SK-N-SH (cell line): Measurements from ENCODE around the gene NOCT. TPM values are rescaled to one million over a fixed set of nuclear protein-coding genes. Genes with fewer than 3 reads are reported as not detected.

Experiments used
- CTCF ChIA-PET: fragments of 300-600, 350-600 bp; formaldehyde crosslinking; extraction: SDS; loops from one replicate; lab custom pipeline; 2021; lab: Yijun Ruan, JAX
- POLR2A ChIA-PET: fragments of 350-600 bp; sonication (Branson Sonifier 250); formaldehyde crosslinking; extraction: SDS; loops from one replicate; lab custom pipeline; 2020; ENCODE audit warnings: antibody characterized with exemption, inconsistent platforms; lab: Yijun Ruan, JAX
- DNase-seq: peaks from one replicate; pipeline ENCODE4 v3.0.0; 2012
- H2AFZ ChIP-seq: fragments of 200-600 bp; sonication (generic); 2 replicates; pipeline ENCODE4 v1.8.1; 2016; ENCODE audit warnings: antibody characterized with exemption, mild to moderate bottlenecking, low read depth
- H3F3A ChIP-seq: fragments of 200-600 bp; sonication (generic); replicated peaks from 2 replicates; pipeline ENCODE3; 2016; ENCODE audit warnings: antibody characterized with exemption, mild to moderate bottlenecking; ENCODE audit not compliant: insufficient read depth
- H3K27ac ChIP-seq, 2 experiments: fragments of 200-500 bp in 1 of 2; fragments of 200-600 bp in 1 of 2; sonication (Bioruptor generic) in 1 of 2; sonication (generic), shearing (Covaris generic) in 1 of 2; 2 replicates each; pipeline versions ENCODE4 v1.5.1 to v1.6.1; 2014 to 2016; ENCODE audit warnings: low read depth in 2 of 2, inconsistent platforms in 1 of 2, low read length in 1 of 2, mild to moderate bottlenecking in 1 of 2, mixed read lengths in 1 of 2
- H3K27me3 ChIP-seq: fragments of 200-600 bp; sonication (generic), shearing (Covaris generic); 2 replicates; pipeline ENCODE4 v1.6.1; 2016; ENCODE audit warnings: mixed run types; ENCODE audit not compliant: insufficient read depth
- H3K36me3 ChIP-seq, 2 experiments: fragments of 200-500 bp in 1 of 2; fragments of 200-600 bp in 1 of 2; sonication (Bioruptor generic) in 1 of 2; sonication (generic) in 1 of 2; replicated peaks in 1 of 2; 2 replicates each; pipeline versions ENCODE3 to v1.5.1; 2014 to 2016; ENCODE audit warnings: low read length in 1 of 2, mild to moderate bottlenecking in 1 of 2; ENCODE audit not compliant: insufficient read depth in 2 of 2, control insufficient read depth in 1 of 2
- H3K4me1 ChIP-seq, 2 experiments: fragments of 200-500 bp in 1 of 2; fragments of 200-600 bp in 1 of 2; sonication (Bioruptor generic) in 1 of 2; sonication (generic), shearing (Covaris generic) in 1 of 2; 2 replicates each; pipeline versions ENCODE4 v1.5.1 to v1.6.1; 2014 to 2016; ENCODE audit warnings: low read depth in 1 of 2, low read length in 1 of 2, mixed run types in 1 of 2; ENCODE audit not compliant: insufficient read depth in 2 of 2, control insufficient read depth in 1 of 2
- H3K4me2 ChIP-seq: fragments of 200-600 bp; sonication (generic), shearing (Covaris generic); 2 replicates; pipeline ENCODE4 v1.6.1; 2017; ENCODE audit warnings: mixed run types
- H3K4me3 ChIP-seq, 2 experiments: fragments of 200-500 bp in 1 of 2; fragments of 200-600 bp in 1 of 2; sonication (Bioruptor generic) in 1 of 2; sonication (generic), shearing (Covaris generic) in 1 of 2; 2 replicates each; pipeline versions ENCODE4 v1.5.1 to v1.8.1; 2014 to 2016; ENCODE audit warnings: low read depth in 2 of 2, inconsistent platforms in 1 of 2, low read length in 1 of 2, mild to moderate bottlenecking in 1 of 2, mixed read lengths in 1 of 2, moderate library complexity in 1 of 2
- H3K79me2 ChIP-seq: fragments of 200-600 bp; sonication (generic); 2 replicates; pipeline ENCODE4 v1.8.1; 2017; ENCODE audit warnings: mild to moderate bottlenecking; ENCODE audit not compliant: insufficient read depth
- H3K9ac ChIP-seq: fragments of 200-600 bp; sonication (generic); 2 replicates; pipeline ENCODE4 v1.6.1; 2017; ENCODE audit warnings: mixed run types
- H3K9me2 ChIP-seq: fragments of 200-600 bp; sonication (generic); 2 replicates; pipeline ENCODE4 v1.6.1; 2017; ENCODE audit warnings: mixed run types
- H3K9me3 ChIP-seq: fragments of 200-600 bp; sonication (generic); 2 replicates; pipeline ENCODE4 v1.6.1; 2017; ENCODE audit warnings: mixed run types, mild to moderate bottlenecking, moderate library complexity
- H4K20me1 ChIP-seq: fragments of 200-600 bp; sonication (generic); 2 replicates; pipeline ENCODE4 v1.6.1; 2017; ENCODE audit warnings: mild to moderate bottlenecking, mixed run types; ENCODE audit not compliant: insufficient read depth
- CHD2 ChIP-seq: fragments of 150-350 bp; IDR thresholded peaks from 2 replicates; pipeline ENCODE4 v1.6.1; 2018; ENCODE audit warnings: low read length; ENCODE audit not compliant: partially characterized antibody
- ELF1 ChIP-seq: IDR thresholded peaks from 2 replicates; pipeline ENCODE4 v1.4.0; 2012
- EP300 ChIP-seq, 2 experiments: IDR thresholded peaks; 2 replicates each; pipeline versions ENCODE4 v1.4.0 to v1.6.1; 2012; ENCODE audit warnings: borderline replicate concordance in 1 of 2, low read depth in 1 of 2, low read length in 1 of 2
- EZH2phosphoT487 ChIP-seq: fragments of 200-600 bp; sonication (generic); IDR thresholded peaks from 2 replicates; pipeline ENCODE4 v1.6.1; 2017; ENCODE audit warnings: low read depth, mixed run types, mild to moderate bottlenecking, antibody characterized with exemption, moderate library complexity, borderline replicate concordance
- FOSL2 ChIP-seq: IDR thresholded peaks from 2 replicates; pipeline ENCODE4 v1.4.0; 2012; ENCODE audit warnings: low read depth, mild to moderate bottlenecking, moderate library complexity, borderline replicate concordance
- FOXJ3 ChIP-seq: sonication (generic); formaldehyde crosslinking; IDR thresholded peaks from 2 replicates; pipeline ENCODE4 v1.5.1; 2020; ENCODE audit warnings: mild to moderate bottlenecking, missing genetic modification reagents
- GABPA ChIP-seq: IDR thresholded peaks from 2 replicates; pipeline ENCODE4 v1.4.0; 2012; ENCODE audit warnings: low read depth, mild to moderate bottlenecking
- GATA2 ChIP-seq: sonication (generic); formaldehyde crosslinking; IDR thresholded peaks from 2 replicates; pipeline ENCODE4 v1.5.0; 2020; ENCODE audit warnings: mild to moderate bottlenecking, missing genetic modification reagents
- JUND ChIP-seq: IDR thresholded peaks from 2 replicates; pipeline ENCODE4 v1.4.0; 2012
- MEF2A ChIP-seq: IDR thresholded peaks from 2 replicates; pipeline ENCODE4 v1.4.0; 2012; ENCODE audit warnings: low read depth, borderline replicate concordance
- NRF1 ChIP-seq: IDR thresholded peaks from 2 replicates; pipeline ENCODE4 v1.6.1; 2012; ENCODE audit warnings: low read depth, mild to moderate bottlenecking, low read length
- POLR2AphosphoS5 ChIP-seq: IDR thresholded peaks from 2 replicates; pipeline ENCODE4 v1.6.1; 2012; ENCODE audit warnings: low read depth, low read length
- RXRA ChIP-seq: IDR thresholded peaks from 2 replicates; pipeline ENCODE4 v1.4.0; 2012; ENCODE audit warnings: low read depth, mild to moderate bottlenecking, borderline replicate concordance
- TAF1 ChIP-seq: IDR thresholded peaks from 2 replicates; pipeline ENCODE4 v1.6.1; 2012; ENCODE audit warnings: low read depth, mild to moderate bottlenecking, low read length, moderate library complexity, borderline replicate concordance
- ZBTB33 ChIP-seq: IDR thresholded peaks from 2 replicates; pipeline ENCODE4 v1.4.0; 2012; ENCODE audit warnings: low read depth, borderline replicate concordance
- WGBS: methylation state at CpG from one replicate; pipeline ENCODE4 v1.1.6; 2017; ENCODE audit warnings: low lambda C conversion rate; 5-methylcytosine and 5-hydroxymethylcytosine counted together
- polyA plus RNA-seq, 3 experiments: library from polyadenylated mRNA; depleted of rRNA; stranded (reverse); fragments of >200 nt; gene quantifications; 2 replicates each; pipeline ENCODE4 v1.2.3, GENCODE V29; 2012
- TF ChIP-seq, protein P1 (sequence below): fragments of 200-600 bp; sonication (generic); IDR thresholded peaks from 2 replicates; pipeline ENCODE4 v1.6.1; 2017; ENCODE audit warnings: antibody characterized with exemption, mild to moderate bottlenecking, moderate library complexity
- TF ChIP-seq, protein P2 (sequence below): IDR thresholded peaks from 2 replicates; pipeline ENCODE4 v1.6.1; 2012; ENCODE audit warnings: mild to moderate bottlenecking, low read depth, low read length, moderate library complexity
- TF ChIP-seq, protein P3 (sequence below): fragments of 150-350 bp; IDR thresholded peaks from 2 replicates; pipeline ENCODE4 v1.6.1; 2017; ENCODE audit warnings: antibody characterized with exemption, low read length, low read depth, borderline replicate concordance

The NOCT gene
- polyA plus RNA-seq, 1 of the 3 experiments (the other 2 are of a cell fraction): 3.8 TPM

GRCh38 chr4:139044291-139044690 is 28.7 kb downstream of the NOCT start:
- Histone ChIP-seq H3K9me2 (no peaks in the 10 kb centered on the region), H3K27me3 (no peaks in the 10 kb centered on the region), H3K27ac (no peak overlapping the region), H2AFZ (no peak overlapping the region), H3K4me1 (no peaks in the 10 kb centered on the region; a peak in 1 of 4 replicates), H3K36me3 (peaks cover 35 to 60% of the 10 kb centered on the region in 2 experiments), H3K4me2 (no peak overlapping the region), H3K4me3 (no peak overlapping the region), H3K79me2 (peaks cover 94% of the 10 kb centered on the region), H3F3A (peaks cover 28% of the 10 kb centered on the region), H3K9ac (no peak overlapping the region), H3K9me3 (no peaks in the 10 kb centered on the region), H4K20me1 (peaks cover 31% of the 10 kb centered on the region; the same call in 1 of the 2 replicates)
- TF ChIP-seq GABPA: no peak
- DNase-seq: no peak
- POLR2A ChIA-PET: interaction anchor here (0.6 to 1.6 kb wide), 2 partner anchors 17 to 376 kb away, joined by 3 to 4 read pairs; no protein-coding TSS in a partner anchor
- CTCF ChIA-PET: interaction anchor here (6.8 kb wide), 1 partner anchor 14 kb away, joined by 52 read pairs; no protein-coding TSS in a partner anchor
- WGBS: 89% methylated on average over 2 of the region's 2 CpGs

DNA sequence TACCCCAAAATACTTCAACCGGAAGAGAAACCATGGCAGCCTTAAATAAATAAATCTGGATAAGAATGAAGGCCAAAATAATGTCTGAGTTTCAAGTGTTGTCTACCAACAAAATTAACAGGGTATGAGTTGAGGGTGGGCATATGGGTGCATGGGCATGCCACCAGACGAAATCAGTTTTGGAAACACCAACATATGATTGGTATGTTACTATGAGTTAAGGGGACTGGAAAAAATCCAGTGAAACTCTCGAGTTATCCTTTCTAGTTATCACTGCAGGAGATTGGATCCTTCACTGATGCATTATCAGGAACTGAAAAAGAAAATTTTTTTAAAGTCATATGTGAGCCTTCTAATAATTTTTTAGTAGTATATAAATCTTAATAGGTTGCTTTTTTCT is 32.4 kb downstream of the NOCT start:
- Histone ChIP-seq H3K9me2 (no peaks in the 10 kb centered on the region), H3K27me3 (no peaks in the 10 kb centered on the region), H3K9me3 (no peaks in the 10 kb centered on the region), H3F3A (peaks cover 24% of the 10 kb centered on the region), H3K4me2 (no peak overlapping the region), H3K79me2 (peaks cover 82% of the 10 kb centered on the region), H3K9ac (no peak overlapping the region), H3K27ac (no peak overlapping the region), H3K4me1 (no peaks in the 10 kb centered on the region), H4K20me1 (peaks cover 23% of the 10 kb centered on the region), H2AFZ (no peak overlapping the region), H3K4me3 (no peak overlapping the region), H3K36me3 (peaks cover 50 to 66% of the 10 kb centered on the region in 2 experiments)
- DNase-seq: no peak
- ChIA-PET POLR2A (no interaction called here), CTCF (interaction anchor here (1.4 kb wide), 1 partner anchor 18 kb away, joined by 6 read pairs; no protein-coding TSS in a partner anchor)
- 93% methylated on average over 3 of the region's 3 CpGs for WGBS
- TF ChIP-seq FOSL2 (no peak), ZBTB33 (no peak), FOXJ3 (CRISPR knock-in tag) (no peak), CHD2 (no peak), TAF1 (no peak), POLR2AphosphoS5 (no peak), RXRA (no peak), ELF1 (no peak), EP300 (IDR thresholded peaks at IDR 0.05; ENCODE audit: borderline replicate concordance in 1 of 2, low read depth in 1 of 2, low read length in 1 of 2) (no peak), GABPA (no peak), NRF1 (no peak), EZH2phosphoT487 (no peak), GATA2 (CRISPR knock-in tag) (no peak), MEF2A (no peak), JUND (no peak)
- TF ChIP-seq, protein P1, sequence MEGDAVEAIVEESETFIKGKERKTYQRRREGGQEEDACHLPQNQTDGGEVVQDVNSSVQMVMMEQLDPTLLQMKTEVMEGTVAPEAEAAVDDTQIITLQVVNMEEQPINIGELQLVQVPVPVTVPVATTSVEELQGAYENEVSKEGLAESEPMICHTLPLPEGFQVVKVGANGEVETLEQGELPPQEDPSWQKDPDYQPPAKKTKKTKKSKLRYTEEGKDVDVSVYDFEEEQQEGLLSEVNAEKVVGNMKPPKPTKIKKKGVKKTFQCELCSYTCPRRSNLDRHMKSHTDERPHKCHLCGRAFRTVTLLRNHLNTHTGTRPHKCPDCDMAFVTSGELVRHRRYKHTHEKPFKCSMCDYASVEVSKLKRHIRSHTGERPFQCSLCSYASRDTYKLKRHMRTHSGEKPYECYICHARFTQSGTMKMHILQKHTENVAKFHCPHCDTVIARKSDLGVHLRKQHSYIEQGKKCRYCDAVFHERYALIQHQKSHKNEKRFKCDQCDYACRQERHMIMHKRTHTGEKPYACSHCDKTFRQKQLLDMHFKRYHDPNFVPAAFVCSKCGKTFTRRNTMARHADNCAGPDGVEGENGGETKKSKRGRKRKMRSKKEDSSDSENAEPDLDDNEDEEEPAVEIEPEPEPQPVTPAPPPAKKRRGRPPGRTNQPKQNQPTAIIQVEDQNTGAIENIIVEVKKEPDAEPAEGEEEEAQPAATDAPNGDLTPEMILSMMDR: no peak
- TF ChIP-seq, protein P2, sequence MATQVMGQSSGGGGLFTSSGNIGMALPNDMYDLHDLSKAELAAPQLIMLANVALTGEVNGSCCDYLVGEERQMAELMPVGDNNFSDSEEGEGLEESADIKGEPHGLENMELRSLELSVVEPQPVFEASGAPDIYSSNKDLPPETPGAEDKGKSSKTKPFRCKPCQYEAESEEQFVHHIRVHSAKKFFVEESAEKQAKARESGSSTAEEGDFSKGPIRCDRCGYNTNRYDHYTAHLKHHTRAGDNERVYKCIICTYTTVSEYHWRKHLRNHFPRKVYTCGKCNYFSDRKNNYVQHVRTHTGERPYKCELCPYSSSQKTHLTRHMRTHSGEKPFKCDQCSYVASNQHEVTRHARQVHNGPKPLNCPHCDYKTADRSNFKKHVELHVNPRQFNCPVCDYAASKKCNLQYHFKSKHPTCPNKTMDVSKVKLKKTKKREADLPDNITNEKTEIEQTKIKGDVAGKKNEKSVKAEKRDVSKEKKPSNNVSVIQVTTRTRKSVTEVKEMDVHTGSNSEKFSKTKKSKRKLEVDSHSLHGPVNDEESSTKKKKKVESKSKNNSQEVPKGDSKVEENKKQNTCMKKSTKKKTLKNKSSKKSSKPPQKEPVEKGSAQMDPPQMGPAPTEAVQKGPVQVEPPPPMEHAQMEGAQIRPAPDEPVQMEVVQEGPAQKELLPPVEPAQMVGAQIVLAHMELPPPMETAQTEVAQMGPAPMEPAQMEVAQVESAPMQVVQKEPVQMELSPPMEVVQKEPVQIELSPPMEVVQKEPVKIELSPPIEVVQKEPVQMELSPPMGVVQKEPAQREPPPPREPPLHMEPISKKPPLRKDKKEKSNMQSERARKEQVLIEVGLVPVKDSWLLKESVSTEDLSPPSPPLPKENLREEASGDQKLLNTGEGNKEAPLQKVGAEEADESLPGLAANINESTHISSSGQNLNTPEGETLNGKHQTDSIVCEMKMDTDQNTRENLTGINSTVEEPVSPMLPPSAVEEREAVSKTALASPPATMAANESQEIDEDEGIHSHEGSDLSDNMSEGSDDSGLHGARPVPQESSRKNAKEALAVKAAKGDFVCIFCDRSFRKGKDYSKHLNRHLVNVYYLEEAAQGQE: no peak
- TF ChIP-seq, protein P3, sequence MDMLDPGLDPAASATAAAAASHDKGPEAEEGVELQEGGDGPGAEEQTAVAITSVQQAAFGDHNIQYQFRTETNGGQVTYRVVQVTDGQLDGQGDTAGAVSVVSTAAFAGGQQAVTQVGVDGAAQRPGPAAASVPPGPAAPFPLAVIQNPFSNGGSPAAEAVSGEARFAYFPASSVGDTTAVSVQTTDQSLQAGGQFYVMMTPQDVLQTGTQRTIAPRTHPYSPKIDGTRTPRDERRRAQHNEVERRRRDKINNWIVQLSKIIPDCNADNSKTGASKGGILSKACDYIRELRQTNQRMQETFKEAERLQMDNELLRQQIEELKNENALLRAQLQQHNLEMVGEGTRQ: no peak
